Lower leg skin (tissue), 4 donors: Measurements from ENCODE around the gene STEAP1. TPM values are rescaled to one million over a fixed set of nuclear protein-coding genes. Genes with fewer than 3 reads are reported as not detected.
"Not testable (repeated sequence)": the region's sequence is repeated elsewhere in the genome, so short reads cannot be mapped to it uniquely, and the experiment has no call there.

Experiments used
- DNase-seq, 2 donors: peaks; one replicate each; pipeline ENCODE4 v3.0.0-alpha.2; 2019; ENCODE audit warnings: low spot score in 2 of 2
- H3K4me3 ChIP-seq: fragments of 200-600 bp; sonication (generic); 2 replicates; pipeline ENCODE4 v1.5.1; 2017; ENCODE audit warnings: mild to moderate bottlenecking, low read depth; ENCODE audit not compliant: poor library complexity, severe bottlenecking
- POLR2A ChIP-seq, 2 donors: fragments of 450-650 bp; IDR thresholded peaks; one replicate each; pipeline ENCODE4 v1.6.1; 2016 to 2017; ENCODE audit warnings: antibody characterized with exemption in 2 of 2, mild to moderate bottlenecking in 1 of 2, moderate library complexity in 1 of 2
- WGBS, 2 donors: methylation state at CpG; one replicate each; pipeline ENCODE4 v1.1.5; 2018; 5-methylcytosine and 5-hydroxymethylcytosine counted together
- intact Hi-C: fragments of 100-400 bp; cut with DNase I; formaldehyde crosslinking; loops from one replicate; pipeline ENCODE4 v1.15.0; 2023; ENCODE audit warnings: low total_unique reads
- total RNA-seq, 4 donors: library from RNA; depleted of rRNA; stranded (reverse); fragments of >200 nt; gene quantifications; one replicate each; pipeline ENCODE4 v1.1.0, GENCODE V29; 2016
- TF ChIP-seq, protein P1 (sequence below), 3 donors: fragments of 450-650 bp; IDR thresholded peaks; one replicate each; pipeline ENCODE4 v1.5.1; 2016; ENCODE audit warnings: antibody characterized with exemption in 3 of 3, mild to moderate bottlenecking in 3 of 3, moderate library complexity in 2 of 3

STEAP1 gene
- total RNA-seq, 4 donors from 2014 or later = 0.27 to 5.9 (median 1.9) TPM

DNA sequence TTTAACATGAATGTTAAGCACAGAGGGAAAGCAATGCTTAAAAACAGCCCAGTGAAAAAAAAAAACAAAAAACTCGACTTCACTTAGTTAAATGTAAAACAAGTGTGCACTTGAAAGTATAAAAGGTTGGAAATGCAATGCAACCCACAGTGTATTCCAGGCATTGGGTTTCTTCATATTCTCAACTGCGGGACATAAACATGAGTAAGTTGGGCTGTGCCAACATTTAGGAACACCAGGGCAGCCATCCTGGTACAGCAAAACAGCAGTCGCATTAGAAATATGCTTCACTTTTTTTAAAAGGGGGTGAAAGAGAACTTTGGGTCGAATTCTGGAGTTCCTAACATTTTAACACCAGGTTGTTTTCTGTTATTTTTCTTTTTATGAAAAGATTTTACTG is 937 bp downstream of the STEAP1 start:
- 67 to 68% methylated on average over 4 of the region's 4 CpGs for WGBS, 2 donors

DNA sequence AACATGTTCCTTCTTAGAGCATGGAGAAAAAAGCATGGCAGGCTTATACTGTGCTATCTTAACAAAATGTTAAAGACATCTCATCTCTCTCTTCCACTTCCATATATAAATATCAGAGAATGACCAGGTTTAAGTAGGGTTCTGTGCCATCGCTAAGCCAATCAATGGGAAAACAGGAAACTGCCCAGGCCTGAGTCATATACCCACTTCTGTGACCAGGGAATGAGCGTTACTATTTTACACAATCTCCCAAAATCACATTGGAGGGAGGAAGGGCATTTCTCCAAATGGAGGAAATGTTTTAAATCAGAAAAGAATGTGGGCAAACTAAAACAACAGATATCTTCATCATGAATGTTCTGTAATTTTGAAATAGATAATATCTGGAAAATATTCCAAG is 3.1 kb downstream of the STEAP1 start:
- intact Hi-C loops, H3K4me3 ChIP-seq, DNase-seq: not testable (repeated sequence)
- WGBS, 2 donors = 53 to 57% methylated on average over 2 of the region's 2 CpGs

More for the DNA sequence above, 937 bp downstream of the STEAP1 start:
- no peak overlapping the region for H3K4me3 ChIP-seq
- intact Hi-C loops = no loop called here
- no peak for TF ChIP-seq POLR2A (IDR thresholded peaks at IDR 0.05)
- TF ChIP-seq, protein P1, sequence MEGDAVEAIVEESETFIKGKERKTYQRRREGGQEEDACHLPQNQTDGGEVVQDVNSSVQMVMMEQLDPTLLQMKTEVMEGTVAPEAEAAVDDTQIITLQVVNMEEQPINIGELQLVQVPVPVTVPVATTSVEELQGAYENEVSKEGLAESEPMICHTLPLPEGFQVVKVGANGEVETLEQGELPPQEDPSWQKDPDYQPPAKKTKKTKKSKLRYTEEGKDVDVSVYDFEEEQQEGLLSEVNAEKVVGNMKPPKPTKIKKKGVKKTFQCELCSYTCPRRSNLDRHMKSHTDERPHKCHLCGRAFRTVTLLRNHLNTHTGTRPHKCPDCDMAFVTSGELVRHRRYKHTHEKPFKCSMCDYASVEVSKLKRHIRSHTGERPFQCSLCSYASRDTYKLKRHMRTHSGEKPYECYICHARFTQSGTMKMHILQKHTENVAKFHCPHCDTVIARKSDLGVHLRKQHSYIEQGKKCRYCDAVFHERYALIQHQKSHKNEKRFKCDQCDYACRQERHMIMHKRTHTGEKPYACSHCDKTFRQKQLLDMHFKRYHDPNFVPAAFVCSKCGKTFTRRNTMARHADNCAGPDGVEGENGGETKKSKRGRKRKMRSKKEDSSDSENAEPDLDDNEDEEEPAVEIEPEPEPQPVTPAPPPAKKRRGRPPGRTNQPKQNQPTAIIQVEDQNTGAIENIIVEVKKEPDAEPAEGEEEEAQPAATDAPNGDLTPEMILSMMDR (IDR thresholded peaks at IDR 0.05) = no peak
- no peak for DNase-seq

DNA sequence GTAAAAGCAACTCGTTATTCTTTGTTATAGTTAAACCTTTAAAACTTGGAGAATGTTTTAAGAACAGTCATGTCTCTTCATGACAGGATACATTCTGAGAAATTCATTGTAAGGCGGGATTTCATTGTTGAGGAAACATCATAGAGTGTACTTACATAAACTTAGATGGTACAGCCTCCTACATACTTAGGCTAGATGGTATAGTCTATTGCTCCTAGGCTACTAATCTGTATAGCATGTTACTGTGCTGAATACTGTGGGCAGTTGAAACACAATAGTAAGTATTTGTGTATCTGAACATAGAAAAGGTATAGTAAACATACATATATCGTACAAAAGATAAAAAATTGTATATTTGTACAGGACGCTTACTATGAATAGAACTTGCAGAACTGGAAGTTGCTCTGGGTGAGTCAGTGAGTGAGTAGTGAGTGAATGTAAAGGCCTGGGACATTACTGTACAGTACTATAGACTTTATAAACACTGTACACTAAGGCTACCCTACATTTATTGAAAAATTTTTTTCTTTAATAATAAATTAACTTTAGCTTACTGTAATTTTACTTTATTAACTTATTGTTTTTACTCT is 3.6 kb downstream of the STEAP1 start:
- DNase-seq, H3K4me3 ChIP-seq, intact Hi-C loops: not testable (repeated sequence)
- WGBS, 2 donors = 54 to 66% methylated on average over 4 of the region's 4 CpGs

DNA sequence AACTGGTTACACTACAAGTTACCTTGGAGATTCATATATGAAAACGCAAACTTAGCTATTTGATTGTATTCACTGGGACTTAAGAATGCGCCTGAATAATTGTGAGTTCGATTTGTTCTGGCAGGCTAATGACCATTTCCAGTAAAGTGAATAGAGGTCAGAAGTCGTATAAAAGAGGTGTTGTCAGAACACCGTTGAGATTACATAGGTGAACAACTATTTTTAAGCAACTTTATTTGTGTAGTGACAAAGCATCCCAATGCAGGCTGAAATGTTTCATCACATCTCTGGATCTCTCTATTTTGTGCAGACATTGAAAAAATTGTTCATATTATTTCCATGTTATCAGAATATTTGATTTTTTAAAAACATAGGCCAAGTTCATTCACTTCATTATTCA is 9.3 kb downstream of the STEAP1 start:
- intact Hi-C loops = loop anchor here (10.0 kb wide), 1 partner anchor 251 kb away; no protein-coding TSS in a partner anchor
- DNase-seq = no peak
- no peak for TF ChIP-seq POLR2A (IDR thresholded peaks at IDR 0.05)
- TF ChIP-seq, protein P1 (IDR thresholded peaks at IDR 0.05) = no peak
- WGBS, 2 donors = 94% methylated on average over 5 of the region's 5 CpGs
- no peak overlapping the region for H3K4me3 ChIP-seq

DNA sequence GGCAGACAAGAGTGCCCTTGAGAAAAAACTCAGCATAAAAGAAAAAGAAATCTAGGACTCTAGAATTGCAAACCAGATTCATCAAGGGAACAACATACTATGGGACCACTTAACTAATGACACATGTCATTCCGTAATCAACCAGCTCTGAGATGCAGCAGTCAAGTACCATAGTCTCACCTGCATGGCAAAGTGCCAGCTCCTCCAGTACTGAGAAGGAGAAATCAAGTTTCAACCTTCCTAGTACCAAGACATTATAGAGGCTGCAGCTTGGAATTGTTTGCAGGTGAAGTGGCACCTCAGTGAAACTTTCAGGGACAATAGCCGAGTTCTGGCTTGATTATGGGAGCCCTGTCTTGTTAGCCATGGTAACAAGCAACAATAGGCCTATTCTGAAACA is 11.5 kb downstream of the STEAP1 start:
- no peak for TF ChIP-seq POLR2A (IDR thresholded peaks at IDR 0.05)
- TF ChIP-seq, protein P1 (IDR thresholded peaks at IDR 0.05) = no peak
- intact Hi-C loops = loop anchor here (10.0 kb wide), 1 partner anchor 249 kb away; no protein-coding TSS in a partner anchor
- DNase-seq = no peak
- 81 to 85% methylated on average over 2 of the region's 2 CpGs for WGBS, 2 donors
- no peak overlapping the region for H3K4me3 ChIP-seq

DNA sequence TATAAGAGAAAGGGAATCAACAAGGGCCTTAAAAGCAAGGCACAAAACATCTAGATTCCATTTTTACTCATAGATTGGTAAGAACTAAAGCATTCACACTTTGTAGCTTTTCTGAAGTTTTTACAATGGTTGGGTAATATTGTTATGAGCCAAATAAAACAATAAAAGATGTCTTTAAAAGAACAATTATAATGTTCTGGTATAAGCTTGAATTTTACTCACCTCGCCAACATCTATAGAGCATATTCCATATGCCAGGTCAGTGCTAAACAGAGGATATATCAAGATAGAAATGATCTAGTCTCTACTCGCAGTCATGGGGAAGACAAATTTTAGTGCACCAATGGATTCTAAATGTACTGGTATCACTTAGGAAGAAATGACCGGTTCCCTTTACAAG is 11.9 kb downstream of the STEAP1 start:
- TF ChIP-seq, protein P1 (IDR thresholded peaks at IDR 0.05) = no peak
- no peak for TF ChIP-seq POLR2A (IDR thresholded peaks at IDR 0.05)
- intact Hi-C loops = loop anchor here (10.0 kb wide), 1 partner anchor 249 kb away; no protein-coding TSS in a partner anchor
- no peak for DNase-seq
- 89% methylated on average over 3 of the region's 3 CpGs for WGBS, 2 donors
- H3K4me3 ChIP-seq = no peak overlapping the region

DNA sequence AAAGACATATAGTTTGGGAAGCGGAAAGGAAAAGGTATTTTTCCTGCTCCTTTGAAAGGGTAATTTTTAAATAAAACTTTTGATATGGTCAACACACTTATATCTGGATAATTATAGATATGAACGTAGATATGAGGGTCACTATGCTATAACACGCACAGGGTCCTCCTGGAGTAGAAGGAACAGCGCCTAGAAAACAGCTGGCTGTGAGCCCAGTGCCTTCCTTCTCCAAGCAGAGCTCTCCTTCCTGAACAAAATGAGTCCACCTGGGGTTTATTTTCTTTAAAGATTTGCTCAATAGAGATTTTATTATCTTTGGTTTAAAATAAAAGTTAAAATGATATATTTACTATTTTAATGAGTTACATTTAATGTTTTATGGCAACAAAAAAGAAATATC is 13.1 kb downstream of the STEAP1 start:
- TF ChIP-seq POLR2A (IDR thresholded peaks at IDR 0.05) = no peak
- TF ChIP-seq, protein P1 (IDR thresholded peaks at IDR 0.05) = no peak
- intact Hi-C loops = loop anchor here (10.0 kb wide), 1 partner anchor 247 kb away; no protein-coding TSS in a partner anchor

More for the DNA sequence above, 13.1 kb downstream of the STEAP1 start:
- 60 to 76% methylated on average over 4 of the region's 4 CpGs for WGBS, 2 donors
- H3K4me3 ChIP-seq = no peak overlapping the region
- no peak for DNase-seq
